ENCODE data around the gene TTC34.

TTC34 gene

GRCh38 chr1:2828586-2829250 is 27.2 kb upstream of the TTC34 start:
- no peak for DNase-seq

- no peak for DNase-seq
These were observed 25.3 kb upstream of the TTC34 start for GRCh38 chr1:2826736-2827292.

GRCh38 chr1:2826316-2826715 is 24.8 kb upstream of the TTC34 start:
- DNase-seq, result no peak

GRCh38 chr1:2825487-2826189 is 24.1 kb upstream of the TTC34 start:
- DNase-seq, result no peak

- no peak for DNase-seq
These were observed 23.5 kb upstream of the TTC34 start for GRCh38 chr1:2824999-2825398.

- DNase-seq, result no peak
These were observed 22.6 kb upstream of the TTC34 start for GRCh38 chr1:2823921-2824610.

GRCh38 chr1:2822621-2823145 is 21.2 kb upstream of the TTC34 start:
- DNase-seq, result no peak

GRCh38 chr1:2821966-2822620 is 20.6 kb upstream of the TTC34 start:
- no peak for DNase-seq

GRCh38 chr1:2821373-2821955 is 20.0 kb upstream of the TTC34 start:
- no peak for DNase-seq

GRCh38 chr1:2820731-2821372 is 19.4 kb upstream of the TTC34 start:
- DNase-seq, result no peak

- no peak for DNase-seq
These were observed 18.6 kb upstream of the TTC34 start for GRCh38 chr1:2819831-2820730.

GRCh38 chr1:2819429-2819828 is 17.9 kb upstream of the TTC34 start:
- no peak for DNase-seq

- DNase-seq, result no peak
These were observed 16.5 kb upstream of the TTC34 start for GRCh38 chr1:2817784-2818564.

- DNase-seq, result no peak
These were observed 15.3 kb upstream of the TTC34 start for GRCh38 chr1:2816786-2817185.

- no peak for DNase-seq
These were observed 14.1 kb upstream of the TTC34 start for GRCh38 chr1:2815551-2815950.

- no peak for DNase-seq
These were observed 13.1 kb upstream of the TTC34 start for GRCh38 chr1:2814511-2815075.

GRCh38 chr1:2812939-2813653 is 11.6 kb upstream of the TTC34 start:
- no peak for DNase-seq

GRCh38 chr1:2812136-2812535 is 10.6 kb upstream of the TTC34 start:
- no peak for DNase-seq

GRCh38 chr1:2811533-2811918 is 10.0 kb upstream of the TTC34 start:
- DNase-seq, result no peak

Data from NCI-H1048 (cell line).